Activated naive CD4-positive, alpha-beta T cell treated with anti-CD3 and anti-CD28 coated beads for 36 hours (primary cell): ENCODE measurements around the gene HOXC6. TPM values are rescaled to one million over a fixed set of nuclear protein-coding genes. Genes with fewer than 3 reads are reported as not detected.

ENCODE experiments used
- CTCF ChIA-PET: fragments of 350-600 bp; sonication (Branson Sonifier 250); formaldehyde crosslinking; loops from one replicate; lab custom pipeline; 2021; ENCODE audit warnings: antibody characterized with exemption; lab: Charles Lee
- DNase-seq: peaks from one replicate; pipeline ENCODE4 v3.0.0-alpha.2; 2020
- H3K27ac Mint-ChIP-seq: one replicate; pipeline ENCODE4 v1.8.0; 2021; ENCODE audit warnings: mild to moderate bottlenecking, mixed read lengths
- H3K27me3 Mint-ChIP-seq: one replicate; pipeline ENCODE4 v1.8.0; 2021; ENCODE audit warnings: low read depth, mixed read lengths
- H3K36me3 Mint-ChIP-seq: one replicate; pipeline ENCODE4 v1.8.0; 2021; ENCODE audit warnings: low read depth, mixed read lengths
- H3K4me1 Mint-ChIP-seq: one replicate; pipeline ENCODE4 v1.8.0; 2021; ENCODE audit warnings: low read depth, mixed read lengths
- H3K4me3 Mint-ChIP-seq: one replicate; pipeline ENCODE4 v1.8.0; 2021; ENCODE audit warnings: mild to moderate bottlenecking, moderate library complexity, mixed read lengths
- H3K9me3 Mint-ChIP-seq: one replicate; pipeline ENCODE4 v1.8.0; 2021; ENCODE audit warnings: mixed read lengths
- intact Hi-C: fragments of 100-400 bp; cut with micrococcal nuclease; formaldehyde crosslinking; loops from one replicate; pipeline ENCODE4 v1.15.1; 2023
- total RNA-seq, 2 experiments: library from RNA; stranded (reverse); gene quantifications; one replicate each; pipeline ENCODE4 v1.2.3, GENCODE V29; 2021

Gene HOXC6
- total RNA-seq, 2 experiments from 2014 or later = not detected

DNA sequence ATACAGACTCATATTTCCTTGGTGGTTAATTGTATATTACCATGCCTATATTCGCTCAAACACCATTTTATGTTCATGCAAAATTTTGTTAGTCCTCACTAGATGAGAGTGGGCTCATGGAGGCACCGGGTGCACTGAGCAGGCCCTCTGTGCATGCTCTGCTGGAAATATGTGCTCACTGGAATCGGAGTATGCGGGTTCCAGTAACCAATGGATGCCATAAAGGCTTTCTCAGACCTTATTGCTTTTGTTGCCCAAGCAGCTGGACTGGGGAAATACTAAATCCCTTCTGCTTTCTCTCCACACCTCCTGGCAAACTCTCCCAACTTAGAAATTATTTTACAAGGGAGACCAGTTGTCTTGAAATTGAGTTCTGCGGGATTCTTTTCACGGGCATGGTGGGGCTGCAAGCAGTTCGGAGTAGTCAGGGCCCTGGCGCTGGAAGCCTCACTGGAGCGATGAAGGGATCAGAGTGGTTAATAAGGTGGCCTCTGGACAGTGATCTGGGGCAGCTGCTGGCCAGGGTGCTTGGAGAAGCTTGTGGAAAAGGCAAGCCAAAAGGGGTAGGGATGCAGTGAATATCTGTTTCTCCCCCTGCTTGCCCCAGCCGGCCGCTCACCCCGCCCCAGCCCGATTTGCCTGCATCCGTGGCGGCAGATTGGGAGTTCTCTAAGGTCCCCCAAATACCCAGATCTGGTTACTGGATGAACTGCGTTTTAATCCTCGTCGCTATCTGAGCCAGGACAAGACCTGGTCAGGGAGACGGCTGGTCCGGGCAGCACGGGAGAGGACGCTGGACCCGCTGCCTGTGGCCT, 7.4 kb upstream of the HOXC6 start:
- no peak for DNase-seq
- no peaks in the 10 kb centered on the region for H3K36me3 Mint-ChIP-seq
- H3K9me3 Mint-ChIP-seq = no peaks in the 10 kb centered on the region
- CTCF ChIA-PET = interaction anchor here (0.6 kb wide), 1 partner anchor 149 kb away, joined by 3 read pairs; no protein-coding TSS in a partner anchor
- H3K4me1 Mint-ChIP-seq = peaks cover 20% of the 10 kb centered on the region
- no peak overlapping the region for H3K4me3 Mint-ChIP-seq
- intact Hi-C loops = no loop called here
- peaks cover 72% of the 10 kb centered on the region for H3K27me3 Mint-ChIP-seq
- no peak overlapping the region for H3K27ac Mint-ChIP-seq

DNA sequence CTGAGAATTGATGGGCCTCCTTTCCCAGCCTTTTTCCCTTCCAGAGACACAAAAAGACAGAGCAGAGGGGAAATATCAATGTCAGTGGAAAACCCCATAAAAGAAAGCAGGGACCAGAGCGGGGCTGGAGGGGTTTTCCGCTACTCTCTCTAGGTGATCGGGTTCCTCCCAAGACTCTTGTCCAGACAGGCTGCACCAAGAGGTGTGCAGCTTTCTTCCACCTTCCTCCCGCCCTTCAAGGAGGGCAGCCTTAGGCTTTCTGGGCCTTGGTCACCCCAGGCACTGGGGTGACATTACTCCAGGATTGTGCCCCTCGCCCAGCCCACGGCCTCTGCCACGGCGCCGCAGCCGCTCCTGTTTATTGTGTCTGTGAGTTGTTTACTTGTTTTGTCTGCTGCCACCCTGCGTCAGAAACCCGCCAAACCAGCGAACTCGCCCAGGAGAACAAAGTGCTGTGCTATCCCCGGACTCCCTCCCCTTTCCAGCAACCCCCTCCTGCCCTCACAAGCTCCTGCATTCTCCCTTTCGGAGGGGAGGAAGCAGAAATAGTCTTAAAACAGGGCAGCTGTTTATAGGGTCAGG, 6.7 kb upstream of the HOXC6 start:
- intact Hi-C loops = no loop called here
- no peak for DNase-seq
- H3K27me3 Mint-ChIP-seq = peaks cover 71% of the 10 kb centered on the region
- CTCF ChIA-PET = interaction anchor here (0.6 to 2.6 kb wide), 3 partner anchors 11 to 179 kb away, joined by 3 to 10 read pairs (median 3); partner anchors contain the start of gene HOXC5
- no peaks in the 10 kb centered on the region for H3K36me3 Mint-ChIP-seq
- H3K4me3 Mint-ChIP-seq = no peak overlapping the region
- H3K4me1 Mint-ChIP-seq = peaks cover 20% of the 10 kb centered on the region
- no peak overlapping the region for H3K27ac Mint-ChIP-seq
- H3K9me3 Mint-ChIP-seq = no peaks in the 10 kb centered on the region

DNA sequence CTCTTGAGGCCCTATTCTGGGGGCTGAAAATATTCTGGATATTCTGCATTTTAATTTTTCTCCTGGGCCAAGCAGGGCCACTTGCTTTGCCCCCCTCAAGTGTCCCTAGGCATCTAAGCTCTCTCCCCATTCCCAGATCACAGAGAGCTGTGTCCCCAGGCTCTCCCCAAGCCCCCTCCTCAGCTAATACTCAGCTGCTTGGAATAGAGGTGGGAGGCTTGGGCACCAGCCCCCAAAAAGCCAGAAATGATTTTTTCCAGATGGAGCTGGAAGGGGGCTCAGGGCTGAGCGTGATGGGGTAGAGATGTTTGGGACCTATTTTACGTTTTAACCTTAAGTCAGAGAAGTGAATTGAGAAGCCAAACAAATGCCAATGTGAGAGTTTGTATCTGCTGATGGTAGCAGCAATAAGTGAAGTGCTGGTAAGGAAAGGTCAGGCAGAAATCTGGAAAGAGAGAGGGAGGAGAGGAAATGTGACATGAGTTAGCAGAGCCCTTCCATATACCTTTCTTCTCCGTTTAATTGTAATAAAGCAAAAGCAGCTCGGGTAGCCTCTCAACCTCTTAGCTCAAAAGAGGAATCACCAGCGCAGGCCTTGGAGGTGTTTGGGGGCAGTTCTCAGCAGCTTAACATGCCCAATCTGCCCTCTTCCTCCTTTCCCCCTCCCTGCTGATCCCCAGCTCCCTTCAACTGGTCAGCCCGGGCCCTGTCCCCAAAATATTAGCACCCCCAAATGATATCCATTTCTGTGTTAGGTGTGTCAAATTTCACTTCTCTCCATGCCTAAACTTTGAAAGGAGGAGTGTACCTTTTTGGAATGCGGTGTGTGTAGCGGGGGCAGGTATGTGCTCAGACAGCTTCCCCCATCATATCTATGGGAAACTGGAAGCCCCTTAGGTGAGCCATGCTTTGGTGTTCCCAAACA, 5.0 kb upstream of the HOXC6 start:
- H3K27me3 Mint-ChIP-seq = peaks cover 79% of the 10 kb centered on the region
- no peak for DNase-seq
- intact Hi-C loops = no loop called here
- H3K27ac Mint-ChIP-seq = no peak overlapping the region
- H3K4me3 Mint-ChIP-seq = no peak overlapping the region
- peaks cover 18% of the 10 kb centered on the region for H3K4me1 Mint-ChIP-seq
- no peaks in the 10 kb centered on the region for H3K9me3 Mint-ChIP-seq
- CTCF ChIA-PET = interaction anchor here (1.0 to 2.6 kb wide), 7 partner anchors 9 to 191 kb away, joined by 3 to 10 read pairs (median 5); partner anchors contain the start of gene HOXC8
- no peaks in the 10 kb centered on the region for H3K36me3 Mint-ChIP-seq

DNA sequence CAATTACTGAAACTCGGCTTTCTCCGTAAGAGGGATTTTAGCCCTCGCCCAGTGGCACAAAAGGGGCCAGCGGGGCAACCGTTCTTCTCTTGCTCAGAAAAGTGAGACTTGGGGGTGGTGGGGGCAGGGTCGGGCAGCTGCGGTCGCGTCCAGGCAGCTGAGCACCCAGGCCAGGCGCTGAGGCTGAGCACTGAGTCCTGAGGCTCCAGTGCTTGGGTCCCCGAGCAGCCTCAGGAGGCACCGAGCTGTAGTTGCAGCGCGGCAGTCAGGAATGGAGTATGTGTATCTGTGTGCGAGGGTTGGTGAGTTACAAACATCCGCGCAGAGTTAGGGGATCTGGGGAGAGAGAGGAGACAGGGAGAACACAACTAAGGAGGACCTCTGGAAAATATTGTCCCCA, 4.1 kb upstream of the HOXC6 start:
- peaks cover 20% of the 10 kb centered on the region for H3K4me1 Mint-ChIP-seq
- no peaks in the 10 kb centered on the region for H3K9me3 Mint-ChIP-seq
- intact Hi-C loops = no loop called here
- CTCF ChIA-PET = interaction anchor here (1.0 to 2.2 kb wide), 5 partner anchors 8 to 190 kb away, joined by 3 to 9 read pairs (median 4); partner anchors contain the start of gene HOXC8
- no peaks in the 10 kb centered on the region for H3K36me3 Mint-ChIP-seq
- H3K27me3 Mint-ChIP-seq = peaks cover 83% of the 10 kb centered on the region
- no peak overlapping the region for H3K27ac Mint-ChIP-seq
- no peak for DNase-seq
- H3K4me3 Mint-ChIP-seq = no peak overlapping the region

DNA sequence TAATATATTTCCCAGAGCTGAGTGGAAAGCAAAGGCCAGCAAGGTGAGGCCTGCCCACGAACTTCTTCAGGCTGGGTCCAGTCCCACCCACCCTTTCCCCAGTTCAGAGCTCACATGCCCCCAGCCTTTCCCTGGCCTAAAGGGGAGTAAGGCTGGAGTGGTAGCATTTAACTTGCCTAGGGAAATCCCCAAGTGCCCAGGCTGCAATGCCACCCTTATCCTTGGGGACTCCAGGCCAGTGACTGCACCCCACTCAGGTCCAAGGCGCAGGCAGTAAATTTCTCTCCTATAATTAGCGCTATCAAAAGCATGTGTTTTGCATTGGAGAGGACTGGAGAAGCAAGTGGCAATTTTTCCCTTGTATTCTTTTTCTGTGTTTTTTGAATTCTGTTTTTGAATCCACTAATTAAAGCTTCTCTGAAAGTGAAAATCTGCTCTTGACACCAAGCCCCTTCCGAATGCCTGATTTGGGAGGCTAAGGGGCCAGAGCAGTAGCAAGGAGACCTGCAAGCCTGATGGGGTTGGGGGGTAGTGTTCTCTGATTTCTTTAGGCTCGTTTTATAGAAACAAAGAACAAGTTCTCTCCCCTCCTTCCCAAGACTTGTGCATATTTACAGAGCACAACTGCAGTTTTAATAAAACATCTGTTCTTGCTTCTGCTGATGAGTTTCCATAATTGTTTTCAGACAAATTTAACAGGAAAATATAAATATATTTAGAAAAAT, 3.5 kb upstream of the HOXC6 start:
- CTCF ChIA-PET = interaction anchor here (0.7 to 2.2 kb wide), 4 partner anchors 7 to 184 kb away, joined by 3 to 9 read pairs (median 4); no protein-coding TSS in a partner anchor
- Mint-ChIP-seq H3K27me3 (peaks cover 82% of the 10 kb centered on the region), H3K36me3 (no peaks in the 10 kb centered on the region), H3K9me3 (no peaks in the 10 kb centered on the region), H3K27ac (no peak overlapping the region), H3K4me1 (peaks cover 23% of the 10 kb centered on the region), H3K4me3 (no peak overlapping the region)
- intact Hi-C loops = no loop called here
- DNase-seq = no peak

DNA sequence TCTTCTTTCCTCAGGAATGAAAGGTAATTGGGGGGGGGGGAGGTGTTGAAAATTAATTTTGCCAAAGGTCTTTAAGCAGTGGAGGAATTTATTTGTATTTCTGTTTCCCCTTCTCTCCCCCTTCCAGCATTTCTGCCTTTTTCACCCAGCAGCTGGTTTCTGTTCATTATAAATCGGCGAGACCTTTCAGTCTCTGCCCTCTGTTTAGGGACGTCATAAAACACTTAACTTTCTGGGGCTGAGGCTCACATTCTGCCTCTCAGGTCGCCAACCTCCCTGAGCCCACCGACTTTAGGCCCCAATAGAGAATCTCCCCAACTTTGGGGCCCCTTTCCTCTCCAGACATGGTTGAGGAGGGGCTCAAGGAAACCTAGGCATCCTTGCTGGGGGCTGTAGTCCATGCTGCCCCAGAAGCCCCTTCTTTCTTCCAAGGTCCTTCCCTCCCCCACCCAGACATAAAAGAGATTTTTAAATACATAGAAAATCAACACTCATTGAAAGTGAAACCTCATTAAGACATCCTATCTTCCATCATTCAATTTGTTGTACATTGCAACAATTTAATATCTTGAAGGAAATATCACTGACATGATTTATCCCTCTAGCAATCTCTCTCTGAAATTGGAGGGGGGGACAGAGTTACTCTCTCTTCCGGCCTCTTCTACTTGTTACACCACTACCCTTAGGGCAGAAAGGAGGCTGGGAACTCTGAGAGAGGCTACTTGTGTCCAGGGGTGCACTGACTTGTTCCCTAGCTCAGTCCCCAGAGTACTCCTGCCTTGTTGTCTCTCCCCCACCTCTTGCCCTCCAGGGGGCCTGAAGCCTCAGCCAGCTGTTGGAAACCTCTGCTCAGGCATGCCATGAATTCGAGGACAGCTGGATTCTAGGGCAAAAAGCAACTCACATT, 2.5 kb upstream of the HOXC6 start:
- H3K4me3 Mint-ChIP-seq = no peak overlapping the region
- peaks cover 22% of the 10 kb centered on the region for H3K4me1 Mint-ChIP-seq
- H3K27me3 Mint-ChIP-seq = peaks cover 79% of the 10 kb centered on the region
- intact Hi-C loops = no loop called here
- H3K36me3 Mint-ChIP-seq = no peaks in the 10 kb centered on the region
- CTCF ChIA-PET = interaction anchor here (1.1 to 1.2 kb wide), 2 partner anchors 20 to 29 kb away, joined by 3 to 4 read pairs; no protein-coding TSS in a partner anchor
- DNase-seq = no peak
- no peak overlapping the region for H3K27ac Mint-ChIP-seq
- H3K9me3 Mint-ChIP-seq = no peaks in the 10 kb centered on the region

DNA sequence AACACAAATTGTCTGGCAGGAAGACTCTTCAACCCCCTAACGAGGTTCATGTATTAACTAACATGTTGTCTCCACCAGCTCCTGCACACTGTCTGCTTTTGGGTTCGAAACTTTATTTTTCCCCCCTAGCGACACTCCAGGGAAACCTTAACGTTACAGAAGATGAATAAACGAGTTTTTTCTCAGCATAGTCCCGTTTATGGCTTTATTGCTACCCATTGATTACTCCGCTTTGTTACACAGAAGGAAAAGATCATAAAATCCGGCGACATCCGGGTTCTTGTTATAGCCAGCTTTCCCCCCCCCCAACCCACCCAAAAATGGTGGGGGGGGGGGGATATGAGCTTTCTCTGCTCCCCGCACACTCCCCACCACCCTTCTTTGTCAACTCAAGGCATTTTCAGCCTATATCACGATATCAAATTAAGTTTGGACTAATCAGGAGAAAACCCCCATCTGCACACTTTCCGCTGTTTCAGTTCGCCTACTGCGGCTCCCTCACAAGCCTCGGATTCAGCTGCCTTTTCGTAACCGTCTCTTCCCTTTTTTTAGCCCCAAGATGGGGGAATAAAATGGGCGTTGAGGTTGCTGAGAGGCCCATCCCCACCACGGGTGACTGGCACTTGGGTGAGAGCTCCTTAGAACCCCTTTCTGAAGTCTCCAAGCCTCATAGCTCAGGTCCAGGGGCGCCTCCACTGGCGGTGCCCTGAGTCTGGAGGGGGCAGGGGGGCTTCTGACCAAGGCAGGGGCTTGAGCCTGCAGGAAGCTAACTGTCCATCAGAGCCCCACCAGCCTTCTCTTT, 1.4 kb upstream of the HOXC6 start:
- CTCF ChIA-PET = interaction anchor here (1.1 to 2.1 kb wide), 3 partner anchors 30 to 181 kb away, joined by 3 to 11 read pairs (median 4); no protein-coding TSS in a partner anchor
- no peaks in the 10 kb centered on the region for H3K9me3 Mint-ChIP-seq
- H3K27me3 Mint-ChIP-seq = peaks cover 81% of the 10 kb centered on the region
- no peaks in the 10 kb centered on the region for H3K36me3 Mint-ChIP-seq
- no peak overlapping the region for H3K27ac Mint-ChIP-seq
- peaks cover 21% of the 10 kb centered on the region for H3K4me1 Mint-ChIP-seq
- no peak overlapping the region for H3K4me3 Mint-ChIP-seq
- no peak for DNase-seq
- intact Hi-C loops = no loop called here

DNA sequence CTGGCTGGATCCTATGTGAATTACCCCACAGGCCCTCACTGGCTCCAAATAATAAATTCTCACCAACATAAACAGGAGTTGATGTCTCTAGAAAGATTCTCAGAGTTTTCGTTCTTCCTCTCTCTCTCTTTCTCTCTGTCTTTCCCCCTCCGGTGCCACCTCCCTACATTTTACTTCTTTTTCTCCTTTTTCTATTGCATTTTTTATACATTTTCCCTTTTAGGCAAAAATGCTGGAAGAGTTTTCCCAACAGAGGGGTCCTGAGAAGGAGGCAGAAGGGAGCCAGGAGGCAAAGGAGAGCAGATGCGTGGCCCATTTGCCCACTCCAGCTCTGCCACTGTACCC, 826 bp upstream of the HOXC6 start:
- no peaks in the 10 kb centered on the region for H3K36me3 Mint-ChIP-seq
- H3K27ac Mint-ChIP-seq = no peak overlapping the region
- CTCF ChIA-PET = interaction anchor here (1.1 to 2.1 kb wide), 3 partner anchors 165 to 187 kb away, joined by 4 to 11 read pairs (median 4); no protein-coding TSS in a partner anchor
- H3K4me3 Mint-ChIP-seq = no peak overlapping the region
- intact Hi-C loops = no loop called here
- no peak for DNase-seq
- peaks cover 21% of the 10 kb centered on the region for H3K4me1 Mint-ChIP-seq
- H3K9me3 Mint-ChIP-seq = no peaks in the 10 kb centered on the region
- H3K27me3 Mint-ChIP-seq = peaks cover 80% of the 10 kb centered on the region

DNA sequence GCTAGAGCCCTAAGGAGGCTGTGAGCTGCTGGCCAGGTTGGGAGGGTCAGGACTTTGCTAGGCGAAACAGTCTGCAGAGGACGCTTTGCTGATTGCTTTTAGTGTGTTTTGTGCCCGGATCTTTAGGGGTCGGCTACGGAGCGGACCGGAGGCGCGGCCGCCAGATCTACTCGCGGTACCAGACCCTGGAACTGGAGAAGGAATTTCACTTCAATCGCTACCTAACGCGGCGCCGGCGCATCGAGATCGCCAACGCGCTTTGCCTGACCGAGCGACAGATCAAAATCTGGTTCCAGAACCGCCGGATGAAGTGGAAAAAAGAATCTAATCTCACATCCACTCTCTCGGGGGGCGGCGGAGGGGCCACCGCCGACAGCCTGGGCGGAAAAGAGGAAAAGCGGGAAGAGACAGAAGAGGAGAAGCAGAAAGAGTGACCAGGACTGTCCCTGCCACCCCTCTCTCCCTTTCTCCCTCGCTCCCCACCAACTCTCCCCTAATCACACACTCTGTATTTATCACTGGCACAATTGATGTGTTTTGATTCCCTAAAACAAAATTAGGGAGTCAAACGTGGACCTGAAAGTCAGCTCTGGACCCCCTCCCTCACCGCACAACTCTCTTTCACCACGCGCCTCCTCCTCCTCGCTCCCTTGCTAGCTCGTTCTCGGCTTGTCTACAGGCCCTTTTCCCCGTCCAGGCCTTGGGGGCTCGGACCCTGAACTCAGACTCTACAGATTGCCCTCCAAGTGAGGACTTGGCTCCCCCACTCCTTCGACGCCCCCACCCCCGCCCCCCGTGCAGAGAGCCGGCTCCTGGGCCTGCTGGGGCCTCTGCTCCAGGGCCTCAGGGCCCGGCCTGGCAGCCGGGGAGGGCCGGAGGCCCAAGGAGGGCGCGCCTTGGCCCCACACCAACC, 1.5 kb downstream of the HOXC6 start:
- CTCF ChIA-PET = interaction anchor here (0.7 to 5.2 kb wide), 6 partner anchors 21 to 176 kb away, joined by 3 to 113 read pairs (median 4); partner anchors contain the start of genes HOXC8 and SMUG1
- H3K36me3 Mint-ChIP-seq = no peaks in the 10 kb centered on the region
- no peaks in the 10 kb centered on the region for H3K9me3 Mint-ChIP-seq
- no peak overlapping the region for H3K4me3 Mint-ChIP-seq
- H3K4me1 Mint-ChIP-seq = peaks cover 31% of the 10 kb centered on the region
- intact Hi-C loops = loop anchor here (5.0 kb wide), 1 partner anchor 53 kb away; no protein-coding TSS in a partner anchor
- no peak for DNase-seq
- peaks cover 76% of the 10 kb centered on the region for H3K27me3 Mint-ChIP-seq
- H3K27ac Mint-ChIP-seq = no peak overlapping the region
